OCI-M1 (cell line): Measurements from ENCODE around the gene PPP1R9B.
A peak's percentile ranks its signal among the peaks of the same experiment; 100 is the strongest.

Source experiments
- DNase-seq: peaks from one replicate; lab custom pipeline; 2025; lab: John Stamatoyannopoulos, UW

PPP1R9B gene

GRCh38 chr17:50187751-50188530, 37.5 kb upstream of the PPP1R9B start:
- no peak for DNase-seq

- no peak for DNase-seq
These were observed 36.9 kb upstream of the PPP1R9B start for GRCh38 chr17:50187394-50187725.

GRCh38 chr17:50186661-50187393, 36.4 kb upstream of the PPP1R9B start:
- no peak for DNase-seq

- DNase-seq = no peak
These were observed 35.4 kb upstream of the PPP1R9B start for GRCh38 chr17:50185631-50186471.

DNA sequence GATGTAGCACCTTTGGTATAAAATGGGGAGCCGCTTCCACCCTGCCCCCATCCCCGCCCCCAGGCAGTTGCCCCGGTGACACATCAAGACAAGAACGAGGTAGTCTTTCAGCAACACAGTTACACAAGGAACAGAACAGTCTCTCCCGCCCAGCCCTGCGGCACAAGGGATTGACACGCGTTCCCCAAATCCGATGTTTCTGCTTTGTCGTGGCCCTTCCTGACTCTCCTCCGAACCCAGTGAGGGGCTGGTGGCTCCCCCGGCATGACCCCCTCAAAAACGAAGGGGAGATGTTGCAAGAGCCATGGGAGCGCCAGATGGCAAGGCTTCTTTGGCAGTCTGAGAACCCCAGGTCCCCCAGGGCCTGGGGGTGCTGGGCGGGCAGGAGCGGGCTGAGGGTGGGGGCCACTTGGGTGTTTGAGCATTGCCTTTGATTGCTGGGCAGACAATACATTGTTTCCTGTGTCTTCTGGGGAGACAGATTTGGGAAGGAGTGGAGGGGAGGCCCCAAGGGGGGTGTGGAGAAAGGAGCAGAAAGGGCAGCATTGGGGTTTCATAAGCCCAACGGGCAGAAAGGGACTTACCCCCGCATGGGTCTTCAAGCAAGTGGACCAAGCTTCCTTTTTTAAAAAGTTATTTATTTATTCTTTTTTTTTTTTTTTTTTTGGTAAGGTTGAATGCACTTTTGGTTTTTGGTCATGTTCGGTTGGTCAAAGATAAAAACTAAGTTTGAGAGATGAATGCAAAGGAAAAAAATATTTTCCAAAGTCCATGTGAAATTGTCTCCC, 34.3 kb upstream of the PPP1R9B start:
- DNase-seq = no peak

DNA sequence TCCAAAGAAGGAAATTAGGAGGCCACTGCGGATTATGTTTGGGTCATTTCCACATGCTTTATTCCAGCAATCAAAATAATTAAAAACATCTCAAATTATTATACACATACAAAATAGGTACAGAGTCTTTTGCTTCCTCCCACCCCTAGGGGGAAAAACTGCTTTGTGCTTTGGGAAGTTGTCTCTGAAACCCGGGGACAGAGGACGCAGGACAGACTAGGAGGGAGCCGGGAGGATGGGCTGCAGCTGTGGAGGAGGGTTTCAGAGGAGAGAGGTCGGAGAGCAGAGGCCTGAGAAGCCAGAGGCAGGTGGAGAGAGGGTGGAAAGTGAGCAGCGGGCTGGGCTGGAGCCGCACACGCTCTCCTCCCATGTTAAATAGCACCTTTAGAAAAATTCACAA, 33.6 kb upstream of the PPP1R9B start:
- DNase-seq = peak; percentile 59

DNA sequence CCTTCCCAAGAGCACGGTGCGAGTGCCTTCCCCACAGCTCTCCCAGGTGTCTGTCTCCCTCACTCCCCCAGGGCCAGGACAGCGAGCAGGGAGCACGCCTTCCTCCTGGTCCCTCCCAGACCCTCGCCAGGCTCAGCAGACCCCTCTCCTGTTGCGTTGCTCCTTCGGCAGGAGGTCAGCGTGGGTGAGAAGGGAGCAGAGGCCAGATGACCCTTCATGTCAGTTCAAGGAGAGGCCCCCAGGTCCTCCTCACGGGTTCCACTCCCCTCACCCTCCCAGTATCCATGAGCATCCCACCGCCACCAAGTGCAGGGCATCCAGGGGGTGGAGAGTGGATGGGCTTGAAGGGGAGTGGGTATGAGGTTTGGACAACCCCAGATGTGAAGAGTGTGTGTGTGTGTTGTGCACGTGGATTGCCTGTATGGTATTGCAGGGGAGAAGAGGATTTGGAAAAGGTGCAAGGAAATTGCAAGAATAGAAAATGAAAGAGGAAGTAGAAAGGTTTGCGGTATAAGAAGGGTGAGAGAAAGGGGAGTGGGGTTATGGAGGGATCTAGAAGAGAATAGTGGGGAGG, 33.0 kb upstream of the PPP1R9B start:
- DNase-seq = peak; percentile 75

DNA sequence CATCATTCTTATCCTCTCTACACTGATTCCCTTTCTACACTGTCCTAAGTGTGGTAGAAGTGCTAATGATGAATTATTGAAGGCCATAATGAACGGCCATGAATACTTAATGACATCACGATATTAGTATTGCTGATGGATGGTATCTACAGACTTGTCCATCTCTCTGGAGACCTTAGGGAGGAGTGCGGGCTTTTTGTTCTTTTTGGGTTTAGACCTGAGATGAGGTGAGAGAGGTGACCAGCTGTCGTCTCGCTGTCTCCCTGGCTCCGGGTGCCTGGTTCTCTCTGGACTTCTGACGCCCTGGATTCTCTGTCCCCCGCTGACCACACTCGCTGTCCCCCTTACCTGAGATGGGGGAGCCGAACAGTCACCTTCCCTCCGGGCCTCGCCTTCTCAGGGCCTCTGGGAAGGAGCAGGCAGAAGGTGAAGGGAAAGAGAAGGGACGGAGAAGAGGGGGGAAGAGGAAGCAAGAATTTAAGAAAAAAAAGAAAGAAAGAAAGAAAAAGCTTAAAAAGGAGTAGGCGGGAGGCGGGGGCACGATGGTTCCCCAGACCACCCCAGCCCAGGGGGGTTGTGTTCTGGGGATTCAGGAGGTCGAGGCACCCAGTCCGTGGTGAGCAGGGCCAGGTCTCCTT, 32.4 kb upstream of the PPP1R9B start:
- no peak for DNase-seq

DNA sequence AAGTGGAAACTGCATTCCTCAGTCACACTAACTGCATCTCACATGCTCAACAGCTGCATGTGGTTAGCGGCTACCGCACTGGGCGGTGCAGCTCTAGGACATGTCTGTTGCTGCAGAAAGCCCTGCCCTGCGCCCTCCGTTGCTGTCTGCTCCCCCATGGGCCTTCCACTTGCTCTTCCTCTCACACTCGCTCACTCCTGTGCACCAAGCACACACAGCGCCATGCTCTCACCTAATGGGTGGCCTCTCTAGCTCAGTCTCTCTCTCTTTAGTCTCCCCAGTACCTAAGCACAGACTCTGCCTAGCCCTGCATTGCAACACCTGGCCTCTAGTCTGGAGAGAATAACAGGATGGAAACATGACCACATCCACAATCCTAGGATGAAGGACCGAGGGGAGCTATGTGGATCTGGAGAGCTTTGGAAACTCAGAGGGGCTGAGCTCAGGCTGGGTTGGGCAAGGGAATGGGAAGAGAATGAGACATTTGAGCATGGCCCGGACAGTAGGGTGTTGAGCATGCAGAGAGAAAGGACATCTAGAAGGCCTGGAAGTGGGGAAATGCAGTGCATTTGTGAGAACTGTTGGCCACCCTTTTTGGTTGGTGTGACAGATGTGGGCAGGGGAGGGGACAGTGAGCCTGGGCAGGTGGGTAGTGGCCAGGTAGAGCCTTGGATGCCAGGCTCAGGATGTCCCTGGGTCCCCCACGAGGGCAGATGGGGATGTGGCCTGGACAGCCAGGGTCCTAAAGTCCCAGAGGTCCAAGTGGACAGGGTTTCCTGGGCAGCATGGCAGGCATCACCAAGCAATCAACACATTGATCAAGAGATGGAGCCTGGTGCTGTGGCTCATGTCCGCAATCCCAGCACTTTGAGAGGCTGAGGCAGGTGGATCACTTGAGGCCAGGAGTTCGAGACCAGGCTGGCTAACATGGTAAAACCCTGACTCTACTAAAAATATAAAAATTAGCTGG, 31.4 kb upstream of the PPP1R9B start:
- DNase-seq = no peak

GRCh38 chr17:50181144-50181543, 30.7 kb upstream of the PPP1R9B start:
- DNase-seq = no peak

DNA sequence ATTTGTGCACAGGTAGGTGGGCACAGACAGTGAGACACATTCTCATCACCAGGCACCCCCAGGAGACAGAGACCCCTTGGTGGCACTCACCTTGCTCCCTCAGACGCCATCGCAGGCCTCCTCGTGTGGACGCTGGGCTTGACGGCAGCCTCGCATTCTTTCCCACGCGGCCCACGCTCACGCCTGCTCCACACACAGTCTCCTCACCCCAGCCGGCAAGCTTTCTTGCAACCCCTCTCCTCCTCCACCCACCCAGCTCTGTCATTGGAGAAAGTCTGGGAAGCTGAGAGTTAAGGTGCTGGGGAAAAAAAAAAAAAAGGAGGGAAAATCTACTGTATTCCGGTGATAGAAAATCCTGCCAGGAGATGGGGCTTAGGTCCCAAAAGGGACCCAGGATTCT, 30.1 kb upstream of the PPP1R9B start:
- no peak for DNase-seq

- no peak for DNase-seq
These were observed 29.6 kb upstream of the PPP1R9B start for GRCh38 chr17:50180111-50180510.

GRCh38 chr17:50177983-50178834, 27.7 kb upstream of the PPP1R9B start:
- DNase-seq = peak; percentile 71

GRCh38 chr17:50177476-50177875, 27.0 kb upstream of the PPP1R9B start:
- DNase-seq = no peak

GRCh38 chr17:50176559-50177357, 26.3 kb upstream of the PPP1R9B start:
- DNase-seq = no peak

- DNase-seq = no peak
These were observed 24.7 kb upstream of the PPP1R9B start for GRCh38 chr17:50175035-50175807.

DNA sequence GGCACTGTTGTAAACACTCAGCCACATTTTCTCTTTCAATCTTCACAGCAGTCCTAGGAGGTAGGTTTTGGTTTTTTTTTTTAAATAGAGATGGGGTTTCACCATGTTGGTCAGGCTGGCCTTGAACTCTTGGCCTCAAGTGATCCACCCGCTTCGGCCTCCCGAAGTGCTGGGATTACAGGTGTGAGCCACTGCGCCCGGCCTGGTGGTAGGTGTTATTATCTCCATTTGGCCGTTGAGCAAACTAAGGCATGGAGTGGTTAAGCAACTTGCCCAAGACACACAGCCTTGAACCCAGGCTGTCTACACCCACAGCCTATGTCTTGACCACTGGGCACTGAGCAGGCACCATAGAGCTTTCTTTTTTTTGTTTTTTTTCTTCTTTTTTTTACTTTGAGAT, 24.0 kb upstream of the PPP1R9B start:
- DNase-seq = no peak
